PC-9 (cell line): ENCODE results near the gene RBM39.

ENCODE experiments used
- CTCF ChIP-seq: fragments of 200-600 bp; sonication (generic); conservative IDR thresholded peaks from 2 replicates; pipeline ENCODE4 v1.6.1; 2017; ENCODE audit warnings: mixed run types, antibody characterized with exemption, mild to moderate bottlenecking, moderate library complexity
- EZH2 ChIP-seq: fragments of 200-600 bp; sonication (generic); IDR thresholded peaks from 2 replicates; pipeline ENCODE4 v1.8.0; 2017; ENCODE audit warnings: antibody characterized with exemption, low read depth

GRCh38 chr20:35729283-35729807 is 12.7 kb downstream of the RBM39 start:
- TF ChIP-seq CTCF: no peak
- no peak for TF ChIP-seq EZH2
